22Rv1 (cell line): ENCODE measurements around the gene NAA10.

Experiments
- CTCF ChIP-seq: fragments of 450-650 bp; IDR thresholded peaks from 2 replicates; pipeline ENCODE4 v1.5.1; 2017; ENCODE audit warnings: mild to moderate bottlenecking
- ZFX ChIP-seq: fragments of 450-650 bp; IDR thresholded peaks from 2 replicates; pipeline ENCODE4 v1.6.1; 2017; ENCODE audit warnings: antibody characterized with exemption, borderline replicate concordance

- TF ChIP-seq CTCF = no peak
- TF ChIP-seq ZFX = no peak
Measured at GRCh38 chrX:153926858-153927671, 7.8 kb downstream of the NAA10 start.
